Caco-2 (cell line): Measurements from ENCODE around the gene FBH1. TPM values are rescaled to one million over a fixed set of nuclear protein-coding genes. Genes with fewer than 3 reads are reported as not detected.
"Not testable (repeated sequence)": the region's sequence is repeated elsewhere in the genome, so short reads cannot be mapped to it uniquely, and the experiment has no call there.

Source experiments
- BruUV-seq: library from RNA; stranded (reverse); fragments of 400-500 nt; replicated peaks from 2 replicates; lab custom pipeline; 2021; lab: Mats Ljungman, UMichigan
- CTCF ChIA-PET: fragments of 300-600 bp; sonication (Branson Sonifier 250); formaldehyde crosslinking; loops from one replicate; lab custom pipeline; 2022; ENCODE audit warnings: antibody characterized with exemption; lab: Charles Lee
- POLR2A ChIA-PET: fragments of 300-600 bp; sonication (Branson Sonifier 250); formaldehyde crosslinking; loops from one replicate; lab custom pipeline; 2022; ENCODE audit warnings: antibody characterized with exemption; lab: Charles Lee
- DNase-seq, 2 experiments: peaks; one replicate each; pipeline versions ENCODE4 v3.0.0 to v3.0.0-alpha.2; 2020 to 2022
- H3K27me3 ChIP-seq: replicated peaks from 2 replicates; pipeline ENCODE4 v1.6.0; 2011; ENCODE audit warnings: low read length; ENCODE audit not compliant: control insufficient read depth, insufficient read depth
- H3K36me3 ChIP-seq: 2 replicates; pipeline ENCODE4 v1.5.1; 2011; ENCODE audit warnings: low read length; ENCODE audit not compliant: control insufficient read depth, insufficient read depth
- H3K4me1 ChIP-seq: fragments of 250-450 bp; sonication (Bioruptor Pico); 2 replicates; pipeline ENCODE4 v1.5.1; 2020; ENCODE audit warnings: mild to moderate bottlenecking
- H3K4me3 ChIP-seq: 2 replicates; pipeline ENCODE4 v1.5.1; 2011; ENCODE audit warnings: low read depth, mild to moderate bottlenecking, control low read depth, low read length
- H3K9me3 ChIP-seq: fragments of 250-450 bp; sonication (Bioruptor Pico); 2 replicates; pipeline ENCODE4 v1.5.1; 2020; ENCODE audit warnings: mild to moderate bottlenecking, moderate library complexity
- H3K27ac Mint-ChIP-seq: one replicate; pipeline ENCODE4 v1.8.0; 2022; ENCODE audit warnings: mixed read lengths; ENCODE audit not compliant: unreplicated experiment
- H3K27me3 Mint-ChIP-seq: one replicate; pipeline ENCODE4 v1.8.0; 2022; ENCODE audit warnings: mixed read lengths; ENCODE audit not compliant: insufficient read depth, unreplicated experiment
- H3K36me3 Mint-ChIP-seq: one replicate; pipeline ENCODE4 v1.8.0; 2022; ENCODE audit warnings: mild to moderate bottlenecking, mixed read lengths; ENCODE audit not compliant: insufficient read depth, unreplicated experiment
- H3K4me1 Mint-ChIP-seq: one replicate; pipeline ENCODE4 v1.8.0; 2022; ENCODE audit warnings: low read depth, mixed read lengths; ENCODE audit not compliant: unreplicated experiment
- H3K4me3 Mint-ChIP-seq: one replicate; pipeline ENCODE4 v1.8.0; 2022; ENCODE audit warnings: mild to moderate bottlenecking, moderate library complexity, mixed read lengths; ENCODE audit not compliant: unreplicated experiment
- H3K9me3 Mint-ChIP-seq: one replicate; pipeline ENCODE4 v1.8.0; 2022; ENCODE audit warnings: mixed read lengths; ENCODE audit not compliant: unreplicated experiment
- intact Hi-C: fragments of 100-400 bp; cut with micrococcal nuclease; formaldehyde crosslinking; loops from one replicate; pipeline ENCODE4 v1.10.0; 2022; ENCODE audit not compliant: unreplicated experiment
- total RNA-seq: library from RNA; stranded (reverse); gene quantifications from 2 replicates; pipeline ENCODE4 v1.2.3, GENCODE V29; 2022
- TF ChIP-seq, protein P1 (sequence below), 2 experiments: fragments of 200-600 bp in 1 of 2; IDR thresholded peaks; 1 replicate in 1 of 2; 2 replicates in 1 of 2; pipeline versions ENCODE4 v1.5.1 to v1.8.0; 2011 to 2022; ENCODE audit warnings: antibody characterized with exemption in 1 of 2, control low read depth in 1 of 2, inconsistent platforms in 1 of 2, low read depth in 1 of 2, low read length in 1 of 2, mild to moderate bottlenecking in 1 of 2, moderate library complexity in 1 of 2; ENCODE audit not compliant: insufficient read depth in 1 of 2, severe bottlenecking in 1 of 2, unreplicated experiment in 1 of 2

The FBH1 gene
- total RNA-seq, 1 experiment from 2014 or later: 83.3 TPM

DNA sequence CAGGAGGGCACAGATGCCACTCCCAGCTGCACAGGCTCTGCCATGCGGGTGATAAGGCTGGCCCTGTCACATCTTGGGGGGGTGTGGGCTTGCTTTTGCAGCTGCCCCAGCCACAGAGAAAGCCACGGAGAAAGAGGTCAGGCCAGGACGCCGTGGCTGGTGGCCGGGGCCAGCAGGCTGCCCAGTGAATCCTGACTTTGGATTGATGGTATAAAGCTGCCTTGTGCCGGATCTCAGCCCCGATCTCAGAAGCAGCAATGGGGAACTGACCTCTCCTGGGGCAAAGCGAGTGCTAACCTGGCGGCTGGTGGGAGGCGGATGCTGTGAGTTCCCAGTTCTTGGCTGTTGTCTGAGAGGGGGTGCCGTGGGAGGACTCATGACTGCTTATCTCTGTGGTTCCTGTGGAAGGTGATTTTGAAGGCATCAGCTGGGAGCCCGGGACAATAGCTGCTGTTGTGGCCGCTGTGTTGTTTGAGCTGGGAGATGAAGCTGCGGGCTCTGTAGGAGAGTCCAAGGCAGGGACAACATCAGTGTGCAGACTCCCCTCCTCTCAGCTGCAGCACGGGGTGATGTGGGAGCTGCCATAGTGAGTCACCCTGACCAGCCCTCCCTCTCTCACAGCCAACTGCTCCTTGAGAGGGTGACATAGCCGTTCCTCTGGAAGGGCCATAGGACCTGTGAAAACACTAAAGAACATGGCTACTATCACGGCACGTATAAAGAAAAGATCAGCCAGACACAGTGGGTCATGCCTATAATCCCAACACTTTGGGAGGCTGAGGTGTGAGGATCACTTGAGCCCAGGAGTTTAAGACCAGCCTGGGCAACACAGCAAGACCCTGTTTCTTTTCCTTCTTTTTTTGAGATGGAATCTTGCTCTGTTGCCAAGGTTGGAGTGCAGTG lies 70.3 kb downstream of the FBH1 start:
- intact Hi-C loops: no loop called here

DNA sequence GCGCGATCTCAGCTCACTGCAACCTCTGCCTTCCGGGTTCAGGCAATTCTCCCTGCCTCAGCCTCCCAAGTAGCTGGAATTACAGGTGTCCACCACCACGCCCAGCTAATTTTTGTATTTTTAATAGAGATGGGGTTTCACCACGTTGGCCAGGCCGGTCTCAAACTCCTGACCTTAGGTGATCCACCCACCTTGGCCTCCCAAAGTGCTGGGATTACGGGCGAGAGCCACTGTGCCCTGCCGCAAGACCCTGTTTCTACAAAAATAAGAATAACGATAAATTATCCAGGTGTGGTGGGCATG lies 70.9 kb downstream of the FBH1 start:
- POLR2A ChIA-PET, H3K4me3 ChIP-seq, H3K9me3 ChIP-seq, BruUV-seq, H3K36me3 Mint-ChIP-seq, H3K4me1 ChIP-seq, H3K4me3 Mint-ChIP-seq, H3K9me3 Mint-ChIP-seq, H3K27ac Mint-ChIP-seq, H3K27me3 Mint-ChIP-seq, DNase-seq, H3K36me3 ChIP-seq, H3K27me3 ChIP-seq, H3K4me1 Mint-ChIP-seq, intact Hi-C loops: not testable (repeated sequence)
- CTCF ChIA-PET: interaction anchor here (0.6 kb wide), 1 partner anchor 19 kb away, joined by 4 read pairs; no protein-coding TSS in a partner anchor

More for the DNA sequence above, 70.3 kb downstream of the FBH1 start:
- no peaks in the 10 kb centered on the region for H3K36me3 Mint-ChIP-seq
- no peak overlapping the region for H3K4me3 Mint-ChIP-seq
- Histone ChIP-seq H3K4me1 (no peaks in the 10 kb centered on the region), H3K9me3 (no peaks in the 10 kb centered on the region), H3K36me3 (no peaks in the 10 kb centered on the region), H3K27me3 (no peaks in the 10 kb centered on the region; the same call in 1 of the 2 replicates), H3K4me3 (no peak overlapping the region)
- CTCF ChIA-PET: no interaction called here
- no peaks in the 10 kb centered on the region for H3K4me1 Mint-ChIP-seq
- TF ChIP-seq, protein P1, sequence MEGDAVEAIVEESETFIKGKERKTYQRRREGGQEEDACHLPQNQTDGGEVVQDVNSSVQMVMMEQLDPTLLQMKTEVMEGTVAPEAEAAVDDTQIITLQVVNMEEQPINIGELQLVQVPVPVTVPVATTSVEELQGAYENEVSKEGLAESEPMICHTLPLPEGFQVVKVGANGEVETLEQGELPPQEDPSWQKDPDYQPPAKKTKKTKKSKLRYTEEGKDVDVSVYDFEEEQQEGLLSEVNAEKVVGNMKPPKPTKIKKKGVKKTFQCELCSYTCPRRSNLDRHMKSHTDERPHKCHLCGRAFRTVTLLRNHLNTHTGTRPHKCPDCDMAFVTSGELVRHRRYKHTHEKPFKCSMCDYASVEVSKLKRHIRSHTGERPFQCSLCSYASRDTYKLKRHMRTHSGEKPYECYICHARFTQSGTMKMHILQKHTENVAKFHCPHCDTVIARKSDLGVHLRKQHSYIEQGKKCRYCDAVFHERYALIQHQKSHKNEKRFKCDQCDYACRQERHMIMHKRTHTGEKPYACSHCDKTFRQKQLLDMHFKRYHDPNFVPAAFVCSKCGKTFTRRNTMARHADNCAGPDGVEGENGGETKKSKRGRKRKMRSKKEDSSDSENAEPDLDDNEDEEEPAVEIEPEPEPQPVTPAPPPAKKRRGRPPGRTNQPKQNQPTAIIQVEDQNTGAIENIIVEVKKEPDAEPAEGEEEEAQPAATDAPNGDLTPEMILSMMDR (IDR thresholded peaks at IDR 0.05; ENCODE audit: insufficient read depth in 1 of 2, low read depth in 1 of 2, low read length in 1 of 2, severe bottlenecking in 1 of 2, unreplicated experiment in 1 of 2): no peak
- H3K9me3 Mint-ChIP-seq: no peaks in the 10 kb centered on the region
- no peaks in the 10 kb centered on the region for H3K27me3 Mint-ChIP-seq
- peak in 1 of 2 experiments; percentile 34 for DNase-seq
- no TSS peak for BruUV-seq
- POLR2A ChIA-PET: no interaction called here
- no peak overlapping the region for H3K27ac Mint-ChIP-seq

DNA sequence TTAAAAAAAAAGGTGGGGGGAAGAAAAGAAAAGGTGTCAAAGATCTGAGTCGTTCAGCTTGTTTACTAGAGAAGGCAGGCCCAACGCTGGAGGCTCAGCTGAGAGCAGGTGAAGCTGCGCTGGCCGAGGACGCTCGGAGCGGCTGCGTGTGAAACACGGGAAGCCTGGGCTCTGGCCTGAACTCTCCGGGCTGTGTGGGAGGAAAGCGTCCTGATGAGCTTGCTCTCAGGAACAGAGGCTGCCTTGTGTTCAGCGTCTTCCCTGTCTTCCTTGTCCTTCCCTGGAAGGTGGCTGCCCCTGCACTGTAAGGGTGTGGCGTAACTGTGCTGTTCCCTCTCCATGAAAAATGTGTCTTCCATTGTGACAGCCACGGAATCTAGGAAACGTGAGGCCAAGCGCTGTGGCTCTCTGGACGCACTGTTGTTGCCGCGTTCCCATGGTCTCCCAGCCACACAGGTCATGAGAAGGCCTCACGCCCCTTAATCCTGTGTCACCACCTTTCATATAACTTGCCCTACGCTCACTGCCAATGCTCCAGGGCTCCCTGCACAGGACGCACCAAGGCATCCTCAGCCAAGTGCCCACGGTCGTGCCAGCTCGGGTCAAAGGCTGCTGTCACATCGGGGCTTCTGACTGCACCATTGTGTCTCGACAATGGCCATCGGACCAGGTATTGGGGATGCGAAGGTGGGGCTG lies 71.5 kb downstream of the FBH1 start:
- no peaks in the 10 kb centered on the region; the same call in 1 of the 2 replicates for H3K27me3 ChIP-seq
- no peaks in the 10 kb centered on the region for H3K36me3 ChIP-seq
- H3K4me3 ChIP-seq: no peak overlapping the region
- POLR2A ChIA-PET: interaction anchor here (0.7 kb wide), 1 partner anchor 109 kb away, joined by 13 read pairs; no protein-coding TSS in a partner anchor
- no peaks in the 10 kb centered on the region for H3K4me1 ChIP-seq
- no TSS peak for BruUV-seq
- peak in 1 of 2 experiments; percentile 30 for DNase-seq
- Mint-ChIP-seq H3K36me3 (no peaks in the 10 kb centered on the region), H3K4me3 (no peak overlapping the region), H3K9me3 (no peaks in the 10 kb centered on the region), H3K27me3 (no peaks in the 10 kb centered on the region), H3K27ac (no peak overlapping the region), H3K4me1 (no peaks in the 10 kb centered on the region)
- CTCF ChIA-PET: interaction anchor here (0.6 kb wide), 1 partner anchor 20 kb away, joined by 4 read pairs; no protein-coding TSS in a partner anchor
- intact Hi-C loops: no loop called here
- TF ChIP-seq, protein P1 (IDR thresholded peaks at IDR 0.05; ENCODE audit: insufficient read depth in 1 of 2, low read depth in 1 of 2, low read length in 1 of 2, severe bottlenecking in 1 of 2, unreplicated experiment in 1 of 2): no peak
- H3K9me3 ChIP-seq: no peaks in the 10 kb centered on the region

- BruUV-seq, CTCF ChIA-PET, H3K36me3 ChIP-seq, H3K4me1 ChIP-seq, H3K9me3 Mint-ChIP-seq, intact Hi-C loops, H3K4me1 Mint-ChIP-seq, H3K4me3 Mint-ChIP-seq, H3K36me3 Mint-ChIP-seq, H3K27me3 Mint-ChIP-seq, H3K27ac Mint-ChIP-seq, H3K9me3 ChIP-seq, H3K4me3 ChIP-seq, H3K27me3 ChIP-seq: not testable (repeated sequence)
- peak in 1 of 2 experiments; percentile 27 for DNase-seq
- POLR2A ChIA-PET: interaction anchor here (0.7 kb wide), 1 partner anchor 110 kb away, joined by 13 read pairs; no protein-coding TSS in a partner anchor
Observed at GRCh38 chr10:5962358-5962940, 72.4 kb downstream of the FBH1 start.
